ENCODE measurements around the gene GRK3. TPM values are rescaled to one million over a fixed set of nuclear protein-coding genes. Genes with fewer than 3 reads are reported as not detected.

GRK3 gene
- total and polyA plus RNA-seq, 8 donors = 18.4 to 33.9 (median 23.8) TPM

DNA sequence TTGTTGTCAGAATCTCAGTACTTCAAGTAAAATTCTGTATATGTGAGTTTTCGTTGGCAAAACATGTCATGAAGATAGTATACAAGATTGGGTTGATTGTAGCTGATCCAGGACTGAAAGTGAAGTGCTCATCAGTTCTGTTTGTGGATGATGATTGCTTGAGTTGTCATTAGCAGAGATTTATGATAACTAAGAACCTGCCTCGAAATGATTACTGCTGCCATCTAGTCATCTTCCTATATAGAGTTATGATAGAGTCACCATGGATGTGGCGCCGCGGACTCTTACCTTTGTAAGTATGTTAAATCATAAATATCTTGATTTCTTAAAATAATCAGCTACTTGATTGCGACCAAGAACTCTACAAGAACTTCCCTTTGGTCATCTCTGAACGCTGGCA, 149.6 kb downstream of the GRK3 start:
- H3K27ac ChIP-seq = no peak overlapping the region
- TF ChIP-seq, protein P1, sequence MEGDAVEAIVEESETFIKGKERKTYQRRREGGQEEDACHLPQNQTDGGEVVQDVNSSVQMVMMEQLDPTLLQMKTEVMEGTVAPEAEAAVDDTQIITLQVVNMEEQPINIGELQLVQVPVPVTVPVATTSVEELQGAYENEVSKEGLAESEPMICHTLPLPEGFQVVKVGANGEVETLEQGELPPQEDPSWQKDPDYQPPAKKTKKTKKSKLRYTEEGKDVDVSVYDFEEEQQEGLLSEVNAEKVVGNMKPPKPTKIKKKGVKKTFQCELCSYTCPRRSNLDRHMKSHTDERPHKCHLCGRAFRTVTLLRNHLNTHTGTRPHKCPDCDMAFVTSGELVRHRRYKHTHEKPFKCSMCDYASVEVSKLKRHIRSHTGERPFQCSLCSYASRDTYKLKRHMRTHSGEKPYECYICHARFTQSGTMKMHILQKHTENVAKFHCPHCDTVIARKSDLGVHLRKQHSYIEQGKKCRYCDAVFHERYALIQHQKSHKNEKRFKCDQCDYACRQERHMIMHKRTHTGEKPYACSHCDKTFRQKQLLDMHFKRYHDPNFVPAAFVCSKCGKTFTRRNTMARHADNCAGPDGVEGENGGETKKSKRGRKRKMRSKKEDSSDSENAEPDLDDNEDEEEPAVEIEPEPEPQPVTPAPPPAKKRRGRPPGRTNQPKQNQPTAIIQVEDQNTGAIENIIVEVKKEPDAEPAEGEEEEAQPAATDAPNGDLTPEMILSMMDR (IDR thresholded peaks at IDR 0.05) = no peak
- intact Hi-C loops (cut with DNase I) = no loop called here

DNA sequence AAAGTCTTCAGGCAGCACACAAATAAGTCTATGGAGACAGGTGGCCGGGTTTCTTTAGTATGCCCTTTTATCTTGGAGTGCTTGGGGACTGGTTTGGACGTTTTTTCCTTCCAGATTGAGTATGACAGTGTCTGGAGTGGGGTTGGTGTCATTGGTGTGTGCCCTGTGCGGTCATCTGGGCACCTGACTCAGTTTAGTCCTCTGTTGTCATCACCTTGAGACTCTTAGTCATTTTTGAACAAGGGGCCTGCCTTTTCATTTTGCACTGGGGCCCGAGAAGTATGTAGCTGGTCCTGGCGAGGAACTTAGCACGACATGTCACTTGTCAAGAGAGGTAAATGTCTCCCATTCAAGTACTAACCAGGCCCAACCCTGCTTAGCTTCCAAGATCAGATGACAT, 150.3 kb downstream of the GRK3 start:
- Histone ChIP-seq H3K4me3 (no peak overlapping the region), H3K27ac (no peak overlapping the region), H3K9me3 (no peaks in the 10 kb centered on the region), H3K36me3 (peaks cover 0 to 60% of the 10 kb centered on the region in 2 donors), H3K27me3 (no peaks in the 10 kb centered on the region), H3K4me1 (no peaks in the 10 kb centered on the region)
- DNase-seq (no peak), ATAC-seq (no peak)
- intact Hi-C loops (cut with DNase I) = no loop called here
- TF ChIP-seq, protein P1 (IDR thresholded peaks at IDR 0.05) = no peak

More for the DNA sequence above, 149.6 kb downstream of the GRK3 start:
- H3K27me3 ChIP-seq = no peaks in the 10 kb centered on the region
- no peak overlapping the region for H3K4me3 ChIP-seq
- ATAC-seq (no peak), DNase-seq (no peak)
- no peaks in the 10 kb centered on the region for H3K4me1 ChIP-seq
- peaks cover 0 to 61% of the 10 kb centered on the region in 2 donors for H3K36me3 ChIP-seq
- H3K9me3 ChIP-seq = no peaks in the 10 kb centered on the region

DNA sequence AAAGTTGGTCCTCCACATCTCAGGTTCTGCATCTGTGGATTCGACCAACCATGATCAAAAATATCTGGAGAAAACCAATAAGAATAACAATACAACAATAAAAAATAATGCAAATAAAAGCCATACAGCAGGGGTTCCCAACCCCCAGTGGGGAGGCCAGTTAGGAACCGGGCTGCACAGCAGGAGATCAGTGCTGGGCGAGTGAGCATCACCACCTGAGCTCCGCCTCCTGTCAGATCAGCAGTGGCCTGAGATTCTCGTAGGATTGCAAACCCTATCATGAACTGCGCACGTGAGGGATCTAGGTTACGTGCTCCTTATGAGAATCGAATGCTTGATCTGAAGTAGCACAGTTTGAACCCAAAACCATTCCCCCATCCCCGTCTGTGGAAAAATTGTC, 152.2 kb downstream of the GRK3 start:
- TF ChIP-seq, protein P1 (IDR thresholded peaks at IDR 0.05) = no peak
- no peaks in the 10 kb centered on the region for H3K4me1 ChIP-seq
- no peak for ATAC-seq

DNA sequence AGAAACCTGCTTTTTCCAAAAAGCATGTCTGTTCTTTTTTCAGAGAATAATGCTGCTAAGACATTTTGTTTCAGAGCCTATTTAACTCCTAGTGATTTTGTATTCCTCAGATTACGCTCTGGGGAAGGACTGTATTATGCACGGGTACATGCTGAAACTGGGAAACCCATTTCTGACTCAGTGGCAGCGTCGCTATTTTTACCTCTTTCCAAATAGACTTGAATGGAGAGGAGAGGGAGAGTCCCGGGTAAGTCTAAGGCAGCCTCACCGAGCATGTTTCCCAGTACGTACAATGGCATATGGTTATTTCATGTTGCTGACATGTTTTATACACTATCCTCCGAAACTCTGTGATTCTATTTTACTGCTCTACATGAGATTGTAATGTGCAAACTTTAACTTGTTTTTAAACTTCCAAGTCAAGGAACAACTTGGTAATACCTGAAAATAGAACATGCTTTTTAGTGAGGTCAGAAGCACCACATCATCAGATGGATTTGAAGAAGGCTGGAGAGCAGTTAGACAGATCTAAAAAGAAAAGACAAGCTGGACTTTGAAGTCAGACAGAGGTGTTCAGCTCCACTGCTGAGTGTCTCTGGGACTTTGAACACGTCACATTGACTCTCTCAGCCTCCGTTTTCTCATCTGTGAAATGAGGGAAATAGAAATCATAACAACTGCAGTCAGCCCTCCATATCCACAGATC, 153.8 kb downstream of the GRK3 start:
- no peaks in the 10 kb centered on the region for H3K9me3 ChIP-seq
- ATAC-seq (no peak), DNase-seq (no peak)
- H3K27me3 ChIP-seq = no peaks in the 10 kb centered on the region
- no peak overlapping the region for H3K27ac ChIP-seq
- no peaks in the 10 kb centered on the region for H3K4me1 ChIP-seq
- intact Hi-C loops (cut with DNase I) = no loop called here
- TF ChIP-seq, protein P1 (IDR thresholded peaks at IDR 0.05) = no peak
- peaks cover 0 to 43% of the 10 kb centered on the region in 2 donors for H3K36me3 ChIP-seq
- no peak overlapping the region for H3K4me3 ChIP-seq

More for the DNA sequence above, 152.2 kb downstream of the GRK3 start:
- intact Hi-C loops (cut with DNase I) = no loop called here
- H3K36me3 ChIP-seq = peaks cover 0 to 41% of the 10 kb centered on the region in 2 donors
- H3K27me3 ChIP-seq = no peaks in the 10 kb centered on the region
- no peaks in the 10 kb centered on the region for H3K9me3 ChIP-seq
- DNase-seq = no peak
- H3K27ac ChIP-seq = no peak overlapping the region
- no peak overlapping the region for H3K4me3 ChIP-seq

DNA sequence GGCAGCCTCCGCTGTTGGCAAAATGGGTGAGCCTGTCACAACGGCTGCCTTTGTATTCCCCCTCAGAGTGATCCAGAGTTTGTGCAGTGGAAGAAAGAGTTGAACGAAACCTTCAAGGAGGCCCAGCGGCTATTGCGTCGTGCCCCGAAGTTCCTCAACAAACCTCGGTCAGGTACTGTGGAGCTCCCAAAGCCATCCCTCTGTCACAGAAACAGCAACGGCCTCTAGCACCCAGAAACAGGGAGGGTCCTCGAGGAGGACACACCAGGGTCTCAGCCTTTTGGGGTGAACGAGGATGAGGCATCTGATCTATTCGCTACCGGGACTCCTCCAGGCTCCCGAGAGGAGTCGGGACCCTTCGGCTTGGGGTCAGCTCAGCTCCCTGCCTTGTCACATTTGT, 157.7 kb downstream of the GRK3 start:
- no peak overlapping the region for H3K4me3 ChIP-seq
- DNase-seq (no peak), ATAC-seq (no peak)
- TF ChIP-seq, protein P1 (IDR thresholded peaks at IDR 0.05) = no peak
- no peaks in the 10 kb centered on the region for H3K4me1 ChIP-seq
- H3K27ac ChIP-seq = no peak overlapping the region
- intact Hi-C loops (cut with DNase I) = no loop called here
- H3K27me3 ChIP-seq = no peaks in the 10 kb centered on the region
- no peaks in the 10 kb centered on the region for H3K9me3 ChIP-seq
- H3K36me3 ChIP-seq = peaks cover 0 to 19% of the 10 kb centered on the region in 2 donors
